Measurements from ENCODE around the gene KIDINS220. TPM values are rescaled to one million over a fixed set of nuclear protein-coding genes. Genes with fewer than 3 reads are reported as not detected.

The KIDINS220 gene
- total and polyA plus RNA-seq, 2 experiments from 2014 or later, result 12.8 to 38.2 TPM

GRCh38 chr2:8796315-8796848, 41.0 kb downstream of the KIDINS220 start (continued):
- TF ChIP-seq ETS1 (IDR thresholded peaks at IDR 0.05) (no peak), REST (IDR thresholded peaks at IDR 0.05; ENCODE audit: unreplicated experiment) (no peak), ZNF331 (CRISPR knock-in tag; IDR thresholded peaks at IDR 0.05; ENCODE audit: low read depth) (no peak), NANOG (IDR thresholded peaks at IDR 0.05; ENCODE audit: borderline replicate concordance) (no peak)

- no peaks in the 10 kb centered on the region for H3K4me1 Mint-ChIP-seq
- no peak for ATAC-seq
- TF ChIP-seq EZH2 (IDR thresholded peaks at IDR 0.05; ENCODE audit: low read depth, unreplicated experiment) (no peak), ETS1 (IDR thresholded peaks at IDR 0.05) (no peak), EZH2phosphoT487 (IDR thresholded peaks at IDR 0.05; ENCODE audit: unreplicated experiment) (no peak), JUNB (IDR thresholded peaks at IDR 0.05; ENCODE audit: unreplicated experiment) (no peak), REST (IDR thresholded peaks at IDR 0.05; ENCODE audit: unreplicated experiment) (no peak), CREB1 (CRISPR knock-in tag; IDR thresholded peaks at IDR 0.05; ENCODE audit: low read depth) (no peak), NANOG (IDR thresholded peaks at IDR 0.05; ENCODE audit: borderline replicate concordance) (no peak), POLR2AphosphoS5 (IDR thresholded peaks at IDR 0.05; ENCODE audit: low read depth) (no peak), ZNF114 (CRISPR knock-in tag; IDR thresholded peaks at IDR 0.05) (no peak), ZNF331 (CRISPR knock-in tag; IDR thresholded peaks at IDR 0.05; ENCODE audit: low read depth) (no peak), CTCF (conservative IDR thresholded peaks at IDR 0.05; ENCODE audit: low read depth in 2 of 2) (no peak), STAT1 (IDR thresholded peaks at IDR 0.05; ENCODE audit: unreplicated experiment) (no peak)
Observed at GRCh38 chr2:8794923-8795825, 42.2 kb downstream of the KIDINS220 start.

More at GRCh38 chr2:8794923-8795825, 42.2 kb downstream of the KIDINS220 start:
- H3K4me2 ChIP-seq, result no peak overlapping the region
- no peak overlapping the region for H2AFZ ChIP-seq
- Mint-ChIP-seq H3K4me3 (no peak overlapping the region), H3K9me3 (no peaks in the 10 kb centered on the region), H3K27me3 (ENCODE audit: insufficient read depth, low read depth, poor library complexity) (no peaks in the 10 kb centered on the region), H3K27ac (no peak overlapping the region), H3K36me3 (ENCODE audit: low read depth) (no peaks in the 10 kb centered on the region; the same call in 2 of the 3 replicates)
- H3K36me3 ChIP-seq (ENCODE audit: insufficient read depth), result peaks cover 9% of the 10 kb centered on the region; the same call in 1 of the 2 replicates
- no peaks in the 10 kb centered on the region for H3K27me3 ChIP-seq (ENCODE audit: insufficient read depth)
- no peak overlapping the region for H3K4me3 ChIP-seq
- no peaks in the 10 kb centered on the region for H3K9me2 ChIP-seq (ENCODE audit: insufficient read depth)
- no peaks in the 10 kb centered on the region for H3K4me1 ChIP-seq (ENCODE audit: insufficient read depth)
- H4K20me1 ChIP-seq (replicated peaks; ENCODE audit: insufficient read depth), result no peaks in the 10 kb centered on the region
- no peak for DNase-seq (ENCODE audit: low spot score)
- H3F3A ChIP-seq (replicated peaks; ENCODE audit: low read depth), result no peaks in the 10 kb centered on the region
- no peaks in the 10 kb centered on the region for H3K79me2 ChIP-seq (replicated peaks; ENCODE audit: insufficient read depth)
- no peak overlapping the region for H3K27ac ChIP-seq (ENCODE audit: low read depth)

Data from GM23338 (cell line).